ACC112 (cell line): ENCODE data around the gene PRKCE.
"Not testable (repeated sequence)": the region's sequence is repeated elsewhere in the genome, so short reads cannot be mapped to it uniquely, and the experiment has no call there.

Source experiments
- H2AFZ ChIP-seq: fragments of 200-600 bp; sonication (generic); one replicate; pipeline ENCODE4 v1.6.0; 2017; ENCODE audit warnings: antibody characterized with exemption, low read length; ENCODE audit not compliant: unreplicated experiment
- H3K27ac ChIP-seq: fragments of 200-600 bp; sonication (generic); 2 replicates; pipeline ENCODE4 v1.5.1; 2014; ENCODE audit warnings: low read depth, mild to moderate bottlenecking, antibody characterized with exemption, low read length, moderate library complexity
- H3K27me3 ChIP-seq: fragments of 200-600 bp; sonication (generic); 2 replicates; pipeline ENCODE4 v1.6.1; 2014; ENCODE audit warnings: mild to moderate bottlenecking, antibody characterized with exemption, low read length, moderate library complexity, mixed read lengths; ENCODE audit not compliant: insufficient read depth
- H3K36me3 ChIP-seq: fragments of 200-600 bp; sonication (generic); 2 replicates; pipeline ENCODE4 v1.6.1; 2016; ENCODE audit warnings: mild to moderate bottlenecking, antibody characterized with exemption, low read length, moderate library complexity, mixed read lengths; ENCODE audit not compliant: insufficient read depth
- H3K4me1 ChIP-seq: fragments of 200-600 bp; sonication (generic); one replicate; pipeline ENCODE4 v1.6.1; 2016; ENCODE audit warnings: low read length, mixed read lengths; ENCODE audit not compliant: insufficient read depth, unreplicated experiment, control insufficient read depth
- H3K4me3 ChIP-seq: fragments of 200-600 bp; sonication (generic); 2 replicates; pipeline ENCODE4 v1.5.1; 2014; ENCODE audit warnings: mild to moderate bottlenecking, low read depth, low read length
- H3K79me2 ChIP-seq: fragments of 200-600 bp; sonication (generic); one replicate; pipeline ENCODE4 v1.6.0; 2016; ENCODE audit warnings: low read length; ENCODE audit not compliant: control insufficient read depth, unreplicated experiment, insufficient read depth

The PRKCE gene

GRCh38 chr2:45909677-45910191, 258.3 kb downstream of the PRKCE start:
- H3K27me3 ChIP-seq: no peaks in the 10 kb centered on the region
- no peaks in the 10 kb centered on the region for H3K4me1 ChIP-seq
- no peak overlapping the region for H2AFZ ChIP-seq
- no peaks in the 10 kb centered on the region for H3K36me3 ChIP-seq
- H3K4me3 ChIP-seq: no peak overlapping the region
- H3K79me2 ChIP-seq: no peaks in the 10 kb centered on the region
- H3K27ac ChIP-seq: no peak overlapping the region

- no peaks in the 10 kb centered on the region for H3K36me3 ChIP-seq
- no peaks in the 10 kb centered on the region for H3K27me3 ChIP-seq
- H3K4me1 ChIP-seq: no peaks in the 10 kb centered on the region
- no peak overlapping the region for H3K4me3 ChIP-seq
- no peak overlapping the region for H3K27ac ChIP-seq
- H3K79me2 ChIP-seq: no peaks in the 10 kb centered on the region
- no peak overlapping the region for H2AFZ ChIP-seq
Measured at GRCh38 chr2:45910473-45911060, 259.1 kb downstream of the PRKCE start.

- H3K27me3 ChIP-seq: no peaks in the 10 kb centered on the region
- H3K4me3 ChIP-seq: no peak overlapping the region
- H2AFZ ChIP-seq: no peak overlapping the region
- no peaks in the 10 kb centered on the region for H3K79me2 ChIP-seq
- H3K4me1 ChIP-seq: no peaks in the 10 kb centered on the region
- no peak overlapping the region for H3K27ac ChIP-seq
- no peaks in the 10 kb centered on the region for H3K36me3 ChIP-seq
Measured at GRCh38 chr2:45911538-45911937, 260.1 kb downstream of the PRKCE start.

DNA sequence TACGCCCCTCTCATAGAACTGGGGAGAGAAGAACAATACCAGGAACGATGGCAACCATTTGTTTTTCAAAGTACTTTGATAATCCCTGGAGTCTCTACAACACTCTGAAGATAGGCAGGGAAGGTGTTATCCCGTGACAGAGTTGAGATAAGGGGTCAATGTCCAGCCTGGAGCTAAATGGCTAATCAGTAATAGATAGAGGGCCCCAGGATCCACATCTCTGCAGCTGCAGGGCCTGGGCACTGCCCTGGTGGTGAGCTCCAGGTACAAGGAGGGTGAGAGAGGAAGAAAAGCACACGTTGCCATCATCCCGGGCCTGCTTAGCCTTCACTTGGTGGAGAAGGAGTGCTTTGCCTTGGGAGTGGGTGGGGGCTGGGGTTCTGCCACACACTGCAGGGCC, 260.6 kb downstream of the PRKCE start:
- no peak overlapping the region for H2AFZ ChIP-seq
- H3K36me3 ChIP-seq: no peaks in the 10 kb centered on the region
- no peaks in the 10 kb centered on the region for H3K27me3 ChIP-seq
- no peak overlapping the region for H3K4me3 ChIP-seq
- H3K27ac ChIP-seq: no peak overlapping the region
- no peaks in the 10 kb centered on the region for H3K4me1 ChIP-seq
- no peaks in the 10 kb centered on the region for H3K79me2 ChIP-seq

GRCh38 chr2:45913539-45913938, 262.1 kb downstream of the PRKCE start:
- Histone ChIP-seq H3K36me3 (no peaks in the 10 kb centered on the region), H3K27ac (no peak overlapping the region), H3K27me3 (no peaks in the 10 kb centered on the region), H3K79me2 (no peaks in the 10 kb centered on the region), H3K4me1 (no peaks in the 10 kb centered on the region), H2AFZ (no peak overlapping the region), H3K4me3 (no peak overlapping the region)

- Histone ChIP-seq H3K4me3 (no peak overlapping the region), H3K36me3 (no peaks in the 10 kb centered on the region), H3K27me3 (no peaks in the 10 kb centered on the region), H3K27ac (no peak overlapping the region), H2AFZ (no peak overlapping the region), H3K79me2 (no peaks in the 10 kb centered on the region), H3K4me1 (no peaks in the 10 kb centered on the region)
Measured at GRCh38 chr2:45915523-45915922, 264.0 kb downstream of the PRKCE start.

- H3K27me3 ChIP-seq: not testable (repeated sequence)
Measured at GRCh38 chr2:45917561-45918176, 266.2 kb downstream of the PRKCE start.

DNA sequence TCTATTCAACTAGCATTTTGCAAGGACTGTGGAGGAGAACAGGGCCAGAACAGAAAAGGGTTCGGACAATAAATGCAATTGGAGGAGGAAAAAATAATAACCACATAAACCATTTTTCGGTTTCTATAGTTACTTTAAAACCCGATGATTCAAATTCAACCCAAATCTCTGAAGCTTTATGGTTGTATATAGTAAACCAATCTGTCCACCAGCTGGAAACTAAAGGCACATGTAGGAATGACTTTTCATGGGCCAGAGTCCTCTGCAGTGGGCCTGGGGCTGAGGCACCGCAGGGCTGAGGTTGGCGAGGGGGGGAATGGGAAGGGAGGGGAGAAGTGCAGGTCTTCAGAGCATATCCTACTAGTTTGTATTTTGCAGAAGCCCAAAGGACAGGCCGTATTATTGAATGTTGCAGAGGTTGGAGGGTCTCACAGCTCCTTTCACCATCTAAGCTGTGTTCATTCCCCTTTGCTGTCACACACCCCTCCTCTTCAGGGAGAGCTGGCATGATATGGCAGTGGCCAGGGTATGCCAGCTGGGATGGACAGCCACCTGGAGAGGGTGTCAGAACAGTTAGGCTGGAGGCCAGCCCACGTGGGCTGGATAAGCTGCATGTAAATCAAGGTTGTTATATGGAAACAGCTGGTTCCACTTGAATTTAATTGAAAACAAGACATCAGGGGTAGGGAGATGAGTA, 267.1 kb downstream of the PRKCE start:
- no peaks in the 10 kb centered on the region for H3K79me2 ChIP-seq
- no peaks in the 10 kb centered on the region for H3K36me3 ChIP-seq
- H2AFZ ChIP-seq: no peak overlapping the region
- no peaks in the 10 kb centered on the region for H3K27me3 ChIP-seq
- no peak overlapping the region for H3K4me3 ChIP-seq
- no peaks in the 10 kb centered on the region for H3K4me1 ChIP-seq
- no peak overlapping the region for H3K27ac ChIP-seq

More at GRCh38 chr2:45917561-45918176, 266.2 kb downstream of the PRKCE start:
- H3K79me2 ChIP-seq, H3K4me1 ChIP-seq, H3K36me3 ChIP-seq, H2AFZ ChIP-seq, H3K27ac ChIP-seq, H3K4me3 ChIP-seq: not testable (repeated sequence)

- H3K36me3 ChIP-seq: no peaks in the 10 kb centered on the region
- H3K4me3 ChIP-seq: no peak overlapping the region
- no peak overlapping the region for H3K27ac ChIP-seq
- no peaks in the 10 kb centered on the region for H3K4me1 ChIP-seq
- no peak overlapping the region for H2AFZ ChIP-seq
- no peaks in the 10 kb centered on the region for H3K27me3 ChIP-seq
- no peaks in the 10 kb centered on the region for H3K79me2 ChIP-seq
Measured at GRCh38 chr2:45919160-45919650, 267.7 kb downstream of the PRKCE start.

GRCh38 chr2:45919711-45920111, 268.2 kb downstream of the PRKCE start:
- no peaks in the 10 kb centered on the region for H3K27me3 ChIP-seq
- peaks cover 3% of the 10 kb centered on the region for H3K4me1 ChIP-seq
- H2AFZ ChIP-seq: no peak overlapping the region
- no peak overlapping the region for H3K4me3 ChIP-seq
- no peaks in the 10 kb centered on the region for H3K79me2 ChIP-seq
- no peaks in the 10 kb centered on the region for H3K36me3 ChIP-seq
- no peak overlapping the region for H3K27ac ChIP-seq

GRCh38 chr2:45921921-45922320, 270.4 kb downstream of the PRKCE start:
- no peak overlapping the region for H3K27ac ChIP-seq
- H3K4me1 ChIP-seq: peaks cover 6% of the 10 kb centered on the region
- H3K4me3 ChIP-seq: no peak overlapping the region
- H3K36me3 ChIP-seq: no peaks in the 10 kb centered on the region
- H2AFZ ChIP-seq: no peak overlapping the region
- H3K27me3 ChIP-seq: no peaks in the 10 kb centered on the region
- no peaks in the 10 kb centered on the region for H3K79me2 ChIP-seq
